Measurements from ENCODE around the gene ADSS2.
"Not testable (repeated sequence)": the region's sequence is repeated elsewhere in the genome, so short reads cannot be mapped to it uniquely, and the experiment has no call there.

ADSS2 gene

GRCh38 chr1:244365809-244366208, 85.9 kb downstream of the ADSS2 start:
- Histone ChIP-seq H3K4me3 (ENCODE audit: low read depth, low read length) (no peak overlapping the region), H3K27ac (ENCODE audit: low read depth, low read length) (no peak overlapping the region), H3K27me3 (ENCODE audit: control insufficient read depth, insufficient read depth, low read length) (no peaks in the 10 kb centered on the region), H3K9ac (ENCODE audit: low read length) (no peak overlapping the region), H3K36me3 (ENCODE audit: control insufficient read depth, insufficient read depth, low read length) (no peaks in the 10 kb centered on the region), H3K9me3 (ENCODE audit: control insufficient read depth, insufficient read depth, low read depth, low read length) (peaks cover 15% of the 10 kb centered on the region), H3K4me1 (ENCODE audit: control insufficient read depth, insufficient read depth, low read length) (peaks cover 20% of the 10 kb centered on the region)

GRCh38 chr1:244365262-244365661, 86.4 kb downstream of the ADSS2 start:
- not testable (repeated sequence) for H3K27me3 ChIP-seq (ENCODE audit: control insufficient read depth, insufficient read depth, low read length)
- peaks cover 20% of the 10 kb centered on the region for H3K4me1 ChIP-seq (ENCODE audit: control insufficient read depth, insufficient read depth, low read length)

GRCh38 chr1:244362476-244362875, 89.2 kb downstream of the ADSS2 start:
- peak overlapping the region; percentile 28; the same call in 1 of the 2 replicates for H3K4me3 ChIP-seq (ENCODE audit: low read depth, low read length)
- H3K9me3 ChIP-seq (ENCODE audit: control insufficient read depth, insufficient read depth, low read depth, low read length) = peaks cover 15% of the 10 kb centered on the region
- no peaks in the 10 kb centered on the region for H3K27me3 ChIP-seq (ENCODE audit: control insufficient read depth, insufficient read depth, low read length)
- no peaks in the 10 kb centered on the region for H3K36me3 ChIP-seq (ENCODE audit: control insufficient read depth, insufficient read depth, low read length)
- peaks cover 13% of the 10 kb centered on the region for H3K4me1 ChIP-seq (ENCODE audit: control insufficient read depth, insufficient read depth, low read length)
- H3K27ac ChIP-seq (ENCODE audit: low read depth, low read length) = peak overlapping the region; percentile 82
- H3K9ac ChIP-seq (ENCODE audit: low read length) = peak overlapping the region; percentile 52

More at GRCh38 chr1:244365262-244365661, 86.4 kb downstream of the ADSS2 start:
- not testable (repeated sequence) for H3K36me3 ChIP-seq (ENCODE audit: control insufficient read depth, insufficient read depth, low read length); H3K9ac ChIP-seq (ENCODE audit: low read length); H3K27ac ChIP-seq (ENCODE audit: low read depth, low read length); H3K4me3 ChIP-seq (ENCODE audit: low read depth, low read length)
- H3K9me3 ChIP-seq (ENCODE audit: control insufficient read depth, insufficient read depth, low read depth, low read length) = peaks cover 15% of the 10 kb centered on the region

GRCh38 chr1:244361764-244362473, 89.8 kb downstream of the ADSS2 start:
- peak overlapping the region; percentile 28; the same call in 1 of the 2 replicates for H3K4me3 ChIP-seq (ENCODE audit: low read depth, low read length)
- H3K9me3 ChIP-seq (ENCODE audit: control insufficient read depth, insufficient read depth, low read depth, low read length) = peaks cover 15% of the 10 kb centered on the region
- peak overlapping the region; percentile 52 for H3K9ac ChIP-seq (ENCODE audit: low read length)
- no peaks in the 10 kb centered on the region for H3K36me3 ChIP-seq (ENCODE audit: control insufficient read depth, insufficient read depth, low read length)
- peaks cover 13% of the 10 kb centered on the region for H3K4me1 ChIP-seq (ENCODE audit: control insufficient read depth, insufficient read depth, low read length)
- no peaks in the 10 kb centered on the region for H3K27me3 ChIP-seq (ENCODE audit: control insufficient read depth, insufficient read depth, low read length)
- peak overlapping the region; percentile 82 for H3K27ac ChIP-seq (ENCODE audit: low read depth, low read length)
